Measurements from ENCODE around the gene PTGIS. TPM values are rescaled to one million over a fixed set of nuclear protein-coding genes. Genes with fewer than 3 reads are reported as not detected.

Gene PTGIS
- total and polyA plus RNA-seq, 7 donors = 2.7 to 26.5 (median 8.0) TPM

DNA sequence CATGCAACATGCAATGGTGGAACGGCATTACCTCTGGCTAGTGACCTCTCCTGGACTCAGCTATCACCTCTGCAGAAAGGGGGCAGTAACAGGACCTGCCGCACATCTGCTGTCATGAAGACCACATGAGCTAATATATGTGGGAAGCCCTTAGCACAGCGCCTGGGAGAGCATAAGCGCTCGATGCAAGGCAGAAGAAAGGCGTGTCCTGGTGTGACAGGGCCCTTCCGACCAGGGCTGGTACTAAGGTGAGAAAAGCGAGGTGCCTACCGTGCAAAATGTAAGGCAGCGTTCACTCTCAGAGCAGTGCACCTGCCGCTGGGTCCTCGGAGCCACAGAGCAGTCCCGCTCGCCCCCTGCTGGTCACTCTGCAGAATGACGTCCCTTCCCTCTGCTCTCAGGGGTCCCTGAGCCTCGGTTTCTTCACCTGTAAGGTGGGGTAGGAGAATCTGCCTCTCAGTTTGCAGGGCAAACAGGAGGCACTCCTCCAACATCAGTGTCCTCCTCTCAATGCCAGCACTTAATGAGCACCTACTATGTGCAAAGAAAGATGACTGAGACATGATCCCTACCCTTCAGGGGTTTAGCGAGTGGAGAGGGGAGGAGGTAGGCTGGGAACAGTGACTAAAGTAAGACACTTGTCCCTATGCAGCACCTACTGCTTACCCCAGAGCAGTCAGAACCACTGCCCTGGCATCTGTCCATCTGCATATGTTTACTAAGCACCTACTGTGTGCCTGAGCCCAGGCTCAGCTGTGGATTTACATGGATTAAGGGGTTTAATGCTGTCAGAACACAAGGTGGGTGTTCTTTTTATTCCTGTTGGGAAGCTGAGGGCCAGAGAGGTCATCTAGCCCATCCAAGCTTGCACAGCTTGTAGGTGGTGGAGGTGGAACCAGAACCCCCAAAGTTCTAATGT lies 41.1 kb upstream of the PTGIS start:
- peaks cover 16% of the 10 kb centered on the region for H3K4me1 ChIP-seq
- peaks cover 0 to 4% (median 0%) of the 10 kb centered on the region in 3 donors for H3K27me3 ChIP-seq (ENCODE audit: insufficient read depth in 3 of 3, low read length in 2 of 3)
- intact Hi-C loops (cut with DNase I) = loop anchor here (1.0 to 5.0 kb wide), 5 partner anchors 66 to 318 kb away; no protein-coding TSS in a partner anchor
- no peaks in the 10 kb centered on the region for H3K36me3 ChIP-seq (ENCODE audit: insufficient read depth in 1 of 2, low read depth in 1 of 2)
- DNase-seq (peak; percentile 54 to 78), ATAC-seq (peak; percentile 52 to 64 (median 60))
- H3K9me3 ChIP-seq = no peaks in the 10 kb centered on the region
- H3K4me3 ChIP-seq = peak overlapping the region; percentile 22
- TF ChIP-seq, protein P1, sequence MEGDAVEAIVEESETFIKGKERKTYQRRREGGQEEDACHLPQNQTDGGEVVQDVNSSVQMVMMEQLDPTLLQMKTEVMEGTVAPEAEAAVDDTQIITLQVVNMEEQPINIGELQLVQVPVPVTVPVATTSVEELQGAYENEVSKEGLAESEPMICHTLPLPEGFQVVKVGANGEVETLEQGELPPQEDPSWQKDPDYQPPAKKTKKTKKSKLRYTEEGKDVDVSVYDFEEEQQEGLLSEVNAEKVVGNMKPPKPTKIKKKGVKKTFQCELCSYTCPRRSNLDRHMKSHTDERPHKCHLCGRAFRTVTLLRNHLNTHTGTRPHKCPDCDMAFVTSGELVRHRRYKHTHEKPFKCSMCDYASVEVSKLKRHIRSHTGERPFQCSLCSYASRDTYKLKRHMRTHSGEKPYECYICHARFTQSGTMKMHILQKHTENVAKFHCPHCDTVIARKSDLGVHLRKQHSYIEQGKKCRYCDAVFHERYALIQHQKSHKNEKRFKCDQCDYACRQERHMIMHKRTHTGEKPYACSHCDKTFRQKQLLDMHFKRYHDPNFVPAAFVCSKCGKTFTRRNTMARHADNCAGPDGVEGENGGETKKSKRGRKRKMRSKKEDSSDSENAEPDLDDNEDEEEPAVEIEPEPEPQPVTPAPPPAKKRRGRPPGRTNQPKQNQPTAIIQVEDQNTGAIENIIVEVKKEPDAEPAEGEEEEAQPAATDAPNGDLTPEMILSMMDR (IDR thresholded peaks at IDR 0.05) = peak; percentile 99
- no peak overlapping the region for H3K27ac ChIP-seq
- WGBS, 3 donors = 8 to 10% (median 9%) methylated on average over 17 of the region's 17 CpGs

DNA sequence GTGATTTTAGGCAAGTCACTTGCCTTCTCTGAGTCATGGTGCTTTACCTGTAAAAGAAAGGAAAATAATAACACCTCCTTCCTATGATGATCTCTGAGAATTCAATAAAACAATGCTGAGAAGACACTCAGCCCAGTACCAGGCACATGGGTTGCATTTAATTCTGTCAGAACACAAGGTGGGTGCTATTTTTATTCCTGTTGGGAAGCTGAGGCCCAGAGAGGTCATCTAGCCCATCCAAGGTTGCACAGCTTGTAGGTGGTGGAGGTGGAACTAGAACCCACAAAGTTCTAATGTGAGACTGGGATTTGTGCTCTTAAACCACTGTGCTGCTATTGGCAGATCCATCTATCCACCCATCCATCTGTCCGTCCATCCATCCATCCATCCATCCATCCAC lies 39.6 kb upstream of the PTGIS start:
- Histone ChIP-seq H3K27ac (no peak overlapping the region), H3K9me3 (no peaks in the 10 kb centered on the region), H3K4me1 (peaks cover 13% of the 10 kb centered on the region), H3K27me3 (ENCODE audit: insufficient read depth in 3 of 3, low read length in 2 of 3) (peaks cover 0 to 4% (median 0%) of the 10 kb centered on the region in 3 donors), H3K4me3 (no peak overlapping the region), H3K36me3 (ENCODE audit: insufficient read depth in 1 of 2, low read depth in 1 of 2) (no peaks in the 10 kb centered on the region)
- WGBS, 3 donors = 91 to 100% (median 93%) methylated on average over 1 of the region's 1 CpG
- DNase-seq (peak in 1 of 2 donors; percentile 0), ATAC-seq (no peak)
- intact Hi-C loops (cut with DNase I) = loop anchor here in 1 of 2 donors (5.0 kb wide), 1 partner anchor 320 kb away; no protein-coding TSS in a partner anchor
- TF ChIP-seq, protein P1 (IDR thresholded peaks at IDR 0.05) = no peak

DNA sequence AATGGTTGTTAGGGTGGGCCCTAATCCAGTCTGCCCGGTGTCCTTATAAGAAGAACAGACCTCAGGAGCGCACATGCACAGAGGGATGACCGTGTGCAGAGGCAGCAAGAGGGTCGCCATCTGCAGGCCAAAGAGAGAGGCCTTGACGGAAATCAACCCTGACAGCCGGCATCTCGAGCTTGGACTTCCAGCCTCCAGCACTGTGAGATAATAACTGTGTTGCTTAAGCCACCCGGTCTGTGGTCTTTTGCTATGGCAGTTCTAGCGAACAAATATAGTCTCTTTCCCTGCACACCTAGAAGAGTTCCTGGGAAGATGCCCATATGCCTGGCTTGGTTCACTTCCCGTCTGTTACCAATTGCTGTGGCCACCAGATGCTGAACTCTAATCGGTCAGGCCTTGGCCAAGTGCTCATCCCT lies 35.3 kb upstream of the PTGIS start:
- intact Hi-C loops (cut with DNase I) = no loop called here
- Histone ChIP-seq H3K9me3 (no peaks in the 10 kb centered on the region), H3K4me3 (no peak overlapping the region), H3K27ac (no peak overlapping the region), H3K27me3 (ENCODE audit: insufficient read depth in 3 of 3, low read length in 2 of 3) (peaks cover 0 to 2% (median 0%) of the 10 kb centered on the region in 3 donors), H3K36me3 (ENCODE audit: insufficient read depth in 1 of 2, low read depth in 1 of 2) (no peaks in the 10 kb centered on the region), H3K4me1 (no peaks in the 10 kb centered on the region)
- DNase-seq (peak; percentile 38 to 67), ATAC-seq (peak in 3 of 4 donors; percentile 22 to 50 (median 31))
- TF ChIP-seq, protein P1 (IDR thresholded peaks at IDR 0.05) = peak; percentile 15
- WGBS, 3 donors = 71 to 73% (median 71%) methylated on average over 11 of the region's 11 CpGs

DNA sequence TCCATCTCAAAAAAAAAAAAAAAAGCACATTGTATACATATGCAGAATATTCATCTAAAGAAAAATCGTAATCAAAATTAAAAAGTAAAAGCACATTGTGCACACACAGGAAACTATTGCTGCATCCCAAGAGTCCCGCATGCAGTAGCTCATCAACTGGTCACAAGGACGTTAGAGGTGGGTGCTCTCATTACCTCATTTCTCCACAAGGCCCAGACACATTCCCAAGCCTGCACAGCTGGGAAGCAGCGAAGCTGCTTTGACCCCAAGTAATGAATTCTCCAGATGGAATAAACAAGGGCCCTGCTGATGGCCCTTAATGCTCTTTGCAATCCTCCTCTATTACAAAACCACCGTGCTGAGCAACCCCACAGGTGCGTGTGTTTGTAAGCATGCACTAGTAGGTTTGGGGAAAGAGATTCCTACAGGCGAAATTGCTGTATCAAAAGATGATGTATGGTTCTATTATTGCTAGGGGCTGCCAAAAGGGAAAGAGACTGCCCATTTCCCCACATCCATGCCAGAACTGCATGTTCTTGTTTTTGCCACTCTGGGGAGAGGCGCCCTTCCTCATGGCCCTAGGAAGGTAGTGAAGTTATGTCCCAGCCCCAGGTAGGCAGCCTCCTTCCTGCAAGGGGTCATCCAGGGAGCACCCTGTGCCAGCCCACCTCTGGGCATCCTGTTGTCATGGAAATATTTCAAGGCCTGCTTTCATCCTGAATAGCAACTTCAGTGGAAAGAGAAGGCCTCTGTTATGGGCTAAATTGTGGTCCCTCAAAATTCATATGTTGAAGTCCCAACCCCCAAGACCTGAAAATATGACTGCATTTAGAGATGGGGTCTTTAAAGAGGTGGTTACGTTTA lies 34.6 kb upstream of the PTGIS start:
- no peaks in the 10 kb centered on the region for H3K27me3 ChIP-seq (ENCODE audit: insufficient read depth in 3 of 3, low read length in 2 of 3)
- no peaks in the 10 kb centered on the region for H3K4me1 ChIP-seq
- H3K9me3 ChIP-seq = no peaks in the 10 kb centered on the region
- peak in 2 of 4 donors; percentile 22 to 66 for ATAC-seq
- intact Hi-C loops (cut with DNase I) = no loop called here
- 71 to 76% (median 74%) methylated on average over 9 of the region's 9 CpGs for WGBS, 3 donors
- no peaks in the 10 kb centered on the region for H3K36me3 ChIP-seq (ENCODE audit: insufficient read depth in 1 of 2, low read depth in 1 of 2)
- peak in 1 of 2 donors; percentile 53 for DNase-seq
- no peak overlapping the region for H3K27ac ChIP-seq
- TF ChIP-seq, protein P1 (IDR thresholded peaks at IDR 0.05) = no peak
- H3K4me3 ChIP-seq = no peak overlapping the region

All from psoas muscle (tissue), 8 donors.